ENCODE measurements around the gene DRAM2. TPM values are rescaled to one million over a fixed set of nuclear protein-coding genes. Genes with fewer than 3 reads are reported as not detected.

DRAM2 gene
- 36.6 TPM for total RNA-seq

GRCh38 chr1:111139956-111140679, at the start of gene DRAM2, which contains the start of gene CEPT1:
TSS of gene DRAM2 (minus strand) at chr1:111140093. CDS start at chr1:111131554, 8,539 bp downstream.
TSS of gene CEPT1 (plus strand) at chr1:111140223. CDS start at chr1:111147715, 7,492 bp downstream.
- peak; percentile 77 to 95 (median 94) for DNase-seq (ENCODE audit: low read depth in 2 of 3, low spot score in 2 of 3)

- DNase-seq (ENCODE audit: low read depth in 2 of 3, low spot score in 2 of 3) = no peak
These were observed 44.8 kb upstream of the DRAM2 start for GRCh38 chr1:111184663-111185062.

GRCh38 chr1:111183308-111184069, 43.6 kb upstream of the DRAM2 start:
- DNase-seq (ENCODE audit: low read depth in 2 of 3, low spot score in 2 of 3) = no peak

GRCh38 chr1:111182052-111182451, 42.2 kb upstream of the DRAM2 start:
- DNase-seq (ENCODE audit: low read depth in 2 of 3, low spot score in 2 of 3) = no peak

GRCh38 chr1:111179968-111180533, 40.2 kb upstream of the DRAM2 start:
- DNase-seq (ENCODE audit: low read depth in 2 of 3, low spot score in 2 of 3) = no peak

- DNase-seq (ENCODE audit: low read depth in 2 of 3, low spot score in 2 of 3) = no peak
These were observed 36.8 kb upstream of the DRAM2 start for GRCh38 chr1:111176678-111177077.

GRCh38 chr1:111175349-111175748, 35.5 kb upstream of the DRAM2 start:
- no peak for DNase-seq (ENCODE audit: low read depth in 2 of 3, low spot score in 2 of 3)

GRCh38 chr1:111174070-111174469, 34.2 kb upstream of the DRAM2 start:
- no peak for DNase-seq (ENCODE audit: low read depth in 2 of 3, low spot score in 2 of 3)

- no peak for DNase-seq (ENCODE audit: low read depth in 2 of 3, low spot score in 2 of 3)
These were observed 32.6 kb upstream of the DRAM2 start for GRCh38 chr1:111172463-111172862.

- DNase-seq (ENCODE audit: low read depth in 2 of 3, low spot score in 2 of 3) = no peak
These were observed 24.3 kb upstream of the DRAM2 start for GRCh38 chr1:111164151-111164550.

GRCh38 chr1:111163363-111163762, 23.5 kb upstream of the DRAM2 start:
- no peak for DNase-seq (ENCODE audit: low read depth in 2 of 3, low spot score in 2 of 3)

GRCh38 chr1:111162488-111162880, 22.6 kb upstream of the DRAM2 start:
- no peak for DNase-seq (ENCODE audit: low read depth in 2 of 3, low spot score in 2 of 3)

GRCh38 chr1:111161843-111162487, 22.1 kb upstream of the DRAM2 start:
- no peak for DNase-seq (ENCODE audit: low read depth in 2 of 3, low spot score in 2 of 3)

GRCh38 chr1:111157431-111157830, 17.5 kb upstream of the DRAM2 start:
- no peak for DNase-seq (ENCODE audit: low read depth in 2 of 3, low spot score in 2 of 3)

- DNase-seq (ENCODE audit: low read depth in 2 of 3, low spot score in 2 of 3) = peak in 1 of 3 donors; percentile 14
These were observed 14.4 kb upstream of the DRAM2 start for GRCh38 chr1:111154021-111154999.

GRCh38 chr1:111151838-111152237, 11.9 kb upstream of the DRAM2 start:
- DNase-seq (ENCODE audit: low read depth in 2 of 3, low spot score in 2 of 3) = no peak

GRCh38 chr1:111148376-111148881, 8.5 kb upstream of the DRAM2 start:
- DNase-seq (ENCODE audit: low read depth in 2 of 3, low spot score in 2 of 3) = no peak

- no peak for DNase-seq (ENCODE audit: low read depth in 2 of 3, low spot score in 2 of 3)
These were observed 8.1 kb upstream of the DRAM2 start for GRCh38 chr1:111147948-111148347.

- no peak for DNase-seq (ENCODE audit: low read depth in 2 of 3, low spot score in 2 of 3)
These were observed 6.3 kb upstream of the DRAM2 start for GRCh38 chr1:111145963-111146768.

Measured in hematopoietic multipotent progenitor cell (in vitro differentiated cells).